Measurements from ENCODE around the gene PPCDC.
"Not testable (repeated sequence)": the region's sequence is repeated elsewhere in the genome, so short reads cannot be mapped to it uniquely, and the experiment has no call there.

PPCDC gene

DNA sequence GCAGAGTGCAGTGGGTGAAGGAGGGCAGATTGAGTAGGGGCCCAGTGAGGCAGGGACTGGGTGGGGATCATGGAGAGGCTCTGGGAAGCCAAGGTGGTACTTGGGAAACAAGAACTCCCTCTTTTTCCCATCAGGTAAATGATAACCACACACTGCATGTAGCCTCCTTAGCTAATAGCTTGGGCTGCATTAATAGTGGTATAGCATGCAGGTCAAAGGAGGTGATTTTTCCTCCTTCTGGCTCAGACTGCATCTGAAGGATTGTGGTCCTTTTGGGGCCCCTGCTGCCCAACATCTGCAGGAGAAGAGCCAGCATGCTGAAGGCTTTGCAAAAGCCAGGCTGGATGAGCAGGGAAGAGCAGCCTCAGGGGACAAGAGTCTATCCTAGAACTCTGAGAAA lies 45.4 kb downstream of the PPCDC start:
- no peak for DNase-seq (ENCODE audit: low spot score)

DNA sequence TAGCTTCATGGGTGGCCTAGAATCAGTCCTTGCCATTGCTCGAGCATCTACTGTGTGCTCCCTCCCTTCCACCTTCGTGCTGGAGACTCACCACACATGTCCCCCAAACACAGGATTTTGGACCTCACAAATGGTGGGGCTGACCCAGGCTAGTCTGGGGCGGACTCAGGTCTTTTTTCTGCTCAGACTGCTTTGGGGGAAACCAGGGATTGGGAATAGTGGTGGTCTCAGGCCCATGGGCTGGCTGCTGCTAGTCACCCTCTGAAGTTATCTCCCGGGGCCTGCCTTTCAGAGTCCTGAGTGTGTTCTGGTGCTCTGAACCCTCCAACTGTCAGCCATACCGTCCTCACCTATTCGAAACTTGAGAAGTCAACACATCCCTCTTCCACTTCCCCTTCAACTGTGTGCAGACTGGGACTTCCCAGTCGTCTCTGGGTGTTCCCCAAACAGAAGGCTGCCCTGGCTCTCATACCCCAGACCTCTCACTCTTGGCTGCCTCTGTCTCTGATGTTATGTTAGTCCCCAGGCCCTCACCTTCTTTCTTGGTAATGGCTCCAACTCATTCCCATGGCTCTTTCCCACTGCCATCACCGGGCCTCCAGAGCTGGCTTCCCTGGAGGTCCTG lies 46.0 kb downstream of the PPCDC start:
- no peak for DNase-seq (ENCODE audit: low spot score)

DNA sequence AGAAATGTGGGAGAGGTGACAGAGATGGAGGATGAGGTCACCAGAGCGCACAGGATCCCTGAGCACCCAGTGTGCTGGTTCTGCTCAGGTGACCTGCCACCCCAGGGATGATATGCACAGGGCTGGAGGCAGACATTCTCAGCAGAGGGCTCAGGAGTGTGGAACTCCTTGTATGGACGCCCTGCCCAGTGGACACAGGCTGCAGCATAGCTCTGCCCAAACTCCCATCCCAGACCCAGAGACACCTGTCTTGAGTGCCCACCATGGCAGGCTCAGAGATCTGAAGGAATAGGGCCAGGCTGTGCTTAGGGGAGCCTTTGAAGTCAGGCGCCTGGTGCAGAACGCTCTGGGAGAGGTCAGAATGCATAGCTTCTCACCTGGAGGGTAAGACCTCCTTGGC lies 47.3 kb downstream of the PPCDC start:
- no peak for DNase-seq (ENCODE audit: low spot score)

DNA sequence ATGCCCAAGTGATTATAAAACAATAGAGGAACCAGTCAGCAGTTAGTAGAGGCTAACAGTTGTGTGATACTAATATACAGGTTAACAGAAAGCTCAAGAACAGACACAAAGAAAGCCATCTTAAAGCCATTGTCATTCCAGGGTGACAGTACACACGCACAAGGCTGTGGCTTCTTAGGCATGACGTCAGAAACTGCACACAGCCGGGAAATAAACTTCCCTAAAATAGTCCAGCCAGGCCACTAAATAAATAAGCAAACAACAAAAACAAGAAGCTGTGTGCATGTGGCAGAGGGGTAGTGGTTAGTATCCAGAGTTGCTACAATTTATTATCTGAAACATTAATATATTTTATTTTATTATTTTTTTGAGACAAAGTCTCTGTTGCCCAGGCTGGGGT lies 49.8 kb downstream of the PPCDC start:
- no peak for DNase-seq (ENCODE audit: low spot score)

DNA sequence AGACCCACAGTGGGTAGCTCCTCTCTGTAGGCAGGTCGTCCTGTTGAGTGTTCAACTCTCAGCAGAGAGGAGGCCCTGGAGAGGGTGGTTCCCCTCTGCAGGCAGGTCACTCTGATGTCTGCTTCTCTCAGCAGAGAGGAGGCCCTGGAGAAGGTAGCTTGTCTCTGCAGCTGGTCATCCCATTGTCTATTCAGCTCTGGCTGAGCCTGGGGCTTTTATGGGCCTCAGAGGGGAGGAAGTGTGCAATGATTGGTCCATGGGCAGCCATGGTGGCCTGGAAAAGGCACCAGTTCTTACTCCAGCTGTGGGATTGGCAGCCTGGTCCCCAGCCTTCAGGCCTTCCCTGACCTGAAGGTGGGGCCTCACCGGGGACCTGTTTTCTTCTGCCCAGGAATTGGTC lies 52.9 kb downstream of the PPCDC start:
- no peak for DNase-seq (ENCODE audit: low spot score)

DNA sequence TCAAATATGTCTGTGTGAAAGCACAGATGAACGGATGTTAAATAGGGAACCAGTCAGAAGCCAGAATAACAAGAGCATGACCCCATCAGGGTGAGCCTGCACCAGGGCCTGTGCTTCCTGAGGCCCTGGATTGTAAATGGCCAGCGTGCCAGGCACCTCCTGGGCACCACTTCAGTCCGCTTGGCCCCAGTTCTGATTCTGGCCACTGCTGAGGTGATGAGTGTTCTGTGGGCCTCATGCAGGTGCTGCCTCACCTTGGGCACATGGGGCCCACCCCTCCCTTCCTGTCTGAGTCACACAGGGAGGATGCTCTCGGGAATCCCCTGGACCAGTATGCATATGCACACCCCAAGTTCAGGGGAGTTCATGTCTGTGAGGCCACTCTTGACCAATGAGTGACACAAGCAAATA lies 54.2 kb downstream of the PPCDC start:
- not testable (repeated sequence) for DNase-seq (ENCODE audit: low spot score)

DNA sequence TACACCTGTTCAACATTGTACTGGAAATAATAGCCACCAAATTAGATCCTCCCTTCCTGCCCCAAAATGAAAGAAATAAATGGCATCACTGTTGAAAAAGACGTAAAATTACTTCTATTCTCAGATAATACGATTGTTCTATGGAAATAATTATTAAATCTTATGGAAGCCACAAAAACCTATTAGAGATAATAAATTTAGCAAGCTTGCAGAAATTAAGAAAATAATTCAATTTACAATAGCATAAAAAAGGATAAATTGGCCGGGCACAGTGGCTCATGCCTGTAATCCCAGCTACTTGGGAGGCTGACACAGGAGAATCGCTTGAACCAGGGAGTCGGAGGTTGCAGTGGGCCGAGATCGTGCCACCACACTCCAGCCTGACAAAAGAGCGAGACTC lies 57.8 kb downstream of the PPCDC start:
- DNase-seq (ENCODE audit: low spot score): no peak

DNA sequence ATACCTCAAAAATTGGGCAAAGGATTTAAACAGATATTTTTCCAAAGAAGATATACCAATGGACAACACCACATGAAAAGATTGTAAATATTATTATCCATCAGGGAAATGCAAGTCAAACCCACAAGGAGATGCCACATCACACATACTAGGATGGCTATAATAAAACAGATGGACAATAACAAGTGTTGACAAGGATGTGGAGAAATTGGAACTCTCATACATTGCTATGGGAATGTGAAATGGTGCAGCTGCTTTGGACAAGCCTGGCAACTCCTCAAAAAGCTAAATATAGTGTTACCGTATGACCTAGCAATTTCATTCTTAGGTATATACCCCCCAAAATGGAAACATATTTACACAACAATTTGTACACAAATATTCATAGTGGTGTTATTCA lies 59.3 kb downstream of the PPCDC start:
- DNase-seq (ENCODE audit: low spot score): no peak

DNA sequence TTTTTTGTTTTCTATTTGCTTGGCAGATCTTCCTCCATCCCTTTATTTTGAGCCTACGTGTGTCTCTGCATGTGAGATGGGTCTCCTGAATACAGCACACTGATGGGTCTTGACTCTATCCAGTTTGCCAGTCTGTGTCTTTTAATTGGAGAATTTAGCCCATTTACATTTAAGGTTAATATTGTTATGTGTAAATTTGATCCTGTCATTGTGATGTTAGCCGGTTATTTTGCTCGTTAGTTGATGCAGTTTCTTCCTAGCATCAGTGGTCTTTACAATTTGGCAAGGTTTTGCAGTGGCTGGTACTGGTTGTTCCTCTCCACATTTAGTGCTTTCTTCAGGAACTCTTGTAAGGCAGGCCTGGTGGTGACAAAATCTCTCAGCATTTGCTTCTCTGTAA lies 62.3 kb downstream of the PPCDC start:
- not testable (repeated sequence) for DNase-seq (ENCODE audit: low spot score)

DNA sequence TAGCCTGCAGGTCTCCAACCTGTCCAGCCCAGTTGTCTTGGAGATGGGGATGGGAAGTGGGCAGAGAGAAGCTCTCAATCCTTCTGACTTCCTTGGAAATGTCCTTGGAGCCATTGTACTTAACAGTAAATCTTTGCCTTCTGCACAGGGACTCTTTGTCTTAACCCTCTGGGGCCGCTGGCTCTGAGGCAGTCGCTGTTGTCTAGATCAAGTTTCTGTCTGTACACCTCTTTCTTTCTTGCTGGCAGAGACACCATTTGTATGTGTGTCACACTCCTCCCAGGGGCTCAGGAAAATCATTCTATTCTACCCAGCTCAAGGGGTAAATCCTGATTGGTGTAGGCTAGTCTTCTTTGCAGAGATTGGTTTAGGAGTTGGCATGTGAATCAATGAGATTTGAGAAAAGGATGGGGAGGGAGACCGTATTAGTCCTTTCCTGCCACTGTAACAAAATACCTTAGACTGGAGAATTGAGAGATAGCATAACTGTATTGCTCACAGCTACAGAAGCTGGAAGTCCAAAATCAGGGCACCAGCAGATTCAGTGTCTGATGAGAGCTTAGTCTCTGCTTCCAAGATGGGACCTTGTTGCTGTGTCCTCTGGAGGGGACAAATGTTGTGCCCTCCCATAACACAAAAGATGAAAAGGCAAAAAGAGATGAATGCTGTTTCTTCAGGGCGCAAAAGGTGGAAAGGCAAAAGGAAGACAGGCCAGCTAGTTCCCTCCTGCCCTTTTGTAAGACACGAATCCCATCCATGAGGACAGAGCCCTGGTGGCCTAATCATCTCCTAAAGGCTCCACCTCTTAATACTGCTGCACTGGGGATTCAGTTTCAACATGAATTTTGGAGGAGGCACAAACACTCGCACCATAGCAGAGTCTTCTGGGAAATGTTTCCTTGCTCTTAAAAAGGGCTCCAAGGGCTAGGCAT lies 66.3 kb downstream of the PPCDC start:
- no peak for DNase-seq (ENCODE audit: low spot score)

DNA sequence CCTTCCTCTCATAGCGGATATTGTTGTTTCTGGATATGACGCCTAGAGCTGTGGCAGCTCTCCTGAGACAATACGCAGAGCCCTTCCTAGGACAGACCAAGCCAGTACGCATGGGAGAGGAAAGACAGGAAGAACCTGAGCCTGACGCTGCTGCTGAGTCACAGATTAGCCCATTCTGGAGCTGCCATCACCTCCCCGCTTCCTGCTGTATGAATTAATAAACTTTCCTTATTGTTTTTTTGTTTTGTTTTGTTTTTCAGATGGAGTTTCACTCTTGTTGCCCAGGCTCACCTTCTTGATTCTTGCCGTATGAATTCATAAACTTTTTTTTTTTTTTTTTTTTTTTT lies 67.0 kb downstream of the PPCDC start:
- DNase-seq (ENCODE audit: low spot score): no peak

DNA sequence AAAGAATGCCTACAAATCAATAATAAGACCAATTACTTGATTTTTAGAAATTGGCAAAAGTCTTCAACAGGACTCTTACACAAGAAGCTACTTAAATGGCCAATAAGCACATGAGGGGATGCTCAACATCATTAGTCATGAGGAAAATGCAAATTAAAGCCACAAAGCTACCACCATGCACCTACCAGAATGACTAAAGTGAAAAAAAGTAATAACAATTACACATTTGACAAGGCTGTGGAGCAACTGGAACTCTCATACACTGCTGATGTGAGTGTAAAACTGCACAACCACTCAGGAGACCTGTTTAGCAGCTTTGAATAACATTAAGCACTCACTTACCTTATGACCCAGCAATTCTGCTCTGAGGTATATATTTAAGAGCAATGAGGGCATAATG lies 68.4 kb downstream of the PPCDC start:
- no peak for DNase-seq (ENCODE audit: low spot score)

DNA sequence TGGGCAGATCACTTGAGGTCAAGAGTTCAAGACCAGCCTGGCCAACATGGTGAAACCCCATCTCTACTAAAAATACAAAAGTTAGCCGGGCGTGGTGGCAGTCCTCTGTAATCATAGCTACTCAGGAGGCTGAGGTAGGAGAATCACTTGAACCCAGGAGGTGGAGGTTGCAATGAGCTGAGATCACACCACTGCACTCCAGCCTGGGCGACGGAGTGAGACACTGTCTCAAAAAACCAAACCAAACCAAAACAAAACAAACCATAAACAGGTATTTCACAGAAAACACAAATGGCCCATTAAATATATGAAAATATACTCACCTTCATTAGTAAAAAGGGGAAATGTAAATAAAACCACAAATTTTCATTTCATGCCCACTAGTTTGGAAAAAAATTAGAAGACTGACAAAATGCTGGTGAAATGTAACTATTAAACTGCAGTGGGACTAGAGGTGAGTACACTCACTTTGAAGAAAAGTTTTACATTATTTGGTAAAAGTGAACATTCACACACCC lies 71.6 kb downstream of the PPCDC start:
- not testable (repeated sequence) for DNase-seq (ENCODE audit: low spot score)

DNA sequence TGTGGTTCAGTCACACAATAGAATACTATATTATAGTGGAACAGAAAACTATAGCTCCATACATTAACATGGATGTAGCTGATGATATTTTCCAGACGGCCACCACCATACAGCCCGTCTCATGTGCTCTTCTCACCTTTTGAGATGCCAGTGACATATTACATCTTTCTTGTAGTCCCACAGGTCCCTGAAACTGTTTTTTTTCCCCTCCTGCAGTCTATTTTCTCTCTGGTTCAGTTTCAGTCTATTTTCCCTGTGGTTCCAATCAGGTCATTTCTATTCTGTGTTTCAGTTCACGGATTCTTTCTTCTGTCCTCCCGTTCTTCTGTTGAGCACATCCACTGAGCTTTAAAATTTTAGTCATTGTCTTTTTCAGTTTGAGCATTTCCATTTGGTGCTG lies 72.2 kb downstream of the PPCDC start:
- DNase-seq (ENCODE audit: low spot score): no peak

DNA sequence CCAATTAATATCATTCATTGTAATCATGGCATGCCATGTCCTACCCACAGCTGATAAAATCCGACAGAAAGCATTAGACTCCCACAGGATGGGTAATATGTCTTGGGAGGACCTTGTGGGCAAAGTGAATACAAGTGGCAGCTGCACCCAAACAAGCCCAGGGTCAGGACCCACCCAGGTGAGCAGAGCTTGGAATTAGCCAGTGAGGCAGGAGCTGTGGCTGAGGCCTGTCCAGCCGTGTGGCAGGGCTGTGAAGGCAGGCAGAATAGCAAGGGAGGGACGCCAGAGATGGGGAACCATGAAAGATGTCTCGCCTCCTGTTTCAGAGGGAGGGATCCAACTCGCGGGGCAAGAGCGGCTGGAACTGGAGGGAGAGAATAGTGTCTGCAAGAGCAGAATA lies 74.5 kb downstream of the PPCDC start:
- DNase-seq (ENCODE audit: low spot score): no peak

DNA sequence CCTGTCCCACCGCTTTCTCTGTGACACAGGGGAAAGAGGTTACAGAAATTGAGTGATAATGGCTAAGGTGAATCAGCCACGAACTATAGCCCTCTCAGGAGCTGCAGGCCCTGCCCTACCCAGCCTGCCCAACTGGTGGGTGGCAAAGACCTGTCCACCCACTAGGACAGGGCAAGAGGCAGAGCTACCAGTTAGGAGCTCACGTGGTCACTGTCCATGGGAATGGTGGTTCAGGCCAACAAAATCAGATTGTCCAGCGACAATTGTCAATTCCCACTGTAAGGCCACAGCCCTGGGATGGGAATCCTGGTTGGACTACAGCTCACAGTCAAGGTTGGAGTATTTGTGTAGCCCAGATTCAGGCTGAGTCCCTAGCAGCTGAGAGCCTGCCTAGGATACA lies 75.0 kb downstream of the PPCDC start:
- no peak for DNase-seq (ENCODE audit: low spot score)

All from AG08396 (cell line).